Measurements from ENCODE around the gene CXCL16. TPM values are rescaled to one million over a fixed set of nuclear protein-coding genes. Genes with fewer than 3 reads are reported as not detected.

Gene CXCL16
- total and polyA plus RNA-seq, 2 of the 13 experiments (the other 11 are each of a cell fraction or from before 2014, with no cell fraction given): 9.4 to 101 TPM

DNA sequence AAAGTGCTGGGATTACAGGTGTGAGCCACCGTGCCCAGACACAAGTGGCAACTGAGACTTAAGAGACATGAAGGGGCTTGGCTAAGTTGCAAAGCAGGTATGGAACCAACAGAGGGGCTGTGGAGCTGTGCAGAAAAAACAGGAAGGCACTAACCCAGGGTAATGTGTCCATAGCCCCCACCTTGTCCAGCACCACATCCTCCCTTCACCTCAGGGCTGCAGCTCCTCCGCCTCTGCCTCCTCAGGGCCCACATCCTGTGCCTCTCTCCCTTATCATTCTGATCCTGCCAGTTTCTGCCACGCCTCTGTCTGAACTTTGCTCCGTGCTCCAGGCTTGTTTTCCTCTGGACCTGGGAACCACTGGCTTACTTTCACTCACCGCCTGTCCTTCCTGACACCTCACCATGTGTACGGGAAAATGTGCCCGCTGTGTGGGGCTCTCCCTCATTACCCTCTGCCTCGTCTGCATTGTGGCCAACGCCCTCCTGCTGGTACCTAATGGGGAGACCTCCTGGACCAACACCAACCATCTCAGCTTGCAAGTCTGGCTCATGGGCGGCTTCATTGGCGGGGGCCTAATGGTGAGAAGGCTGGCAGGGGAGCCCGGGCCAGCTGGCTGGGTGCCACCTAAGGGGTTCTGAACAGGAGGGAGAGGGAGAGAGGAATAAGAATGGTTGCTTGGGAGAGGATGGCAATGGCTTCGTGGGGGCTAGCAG lies 31.9 kb upstream of the CXCL16 start, which contains the start of gene TM4SF5 (continued):
- TF ChIP-seq, protein P1, sequence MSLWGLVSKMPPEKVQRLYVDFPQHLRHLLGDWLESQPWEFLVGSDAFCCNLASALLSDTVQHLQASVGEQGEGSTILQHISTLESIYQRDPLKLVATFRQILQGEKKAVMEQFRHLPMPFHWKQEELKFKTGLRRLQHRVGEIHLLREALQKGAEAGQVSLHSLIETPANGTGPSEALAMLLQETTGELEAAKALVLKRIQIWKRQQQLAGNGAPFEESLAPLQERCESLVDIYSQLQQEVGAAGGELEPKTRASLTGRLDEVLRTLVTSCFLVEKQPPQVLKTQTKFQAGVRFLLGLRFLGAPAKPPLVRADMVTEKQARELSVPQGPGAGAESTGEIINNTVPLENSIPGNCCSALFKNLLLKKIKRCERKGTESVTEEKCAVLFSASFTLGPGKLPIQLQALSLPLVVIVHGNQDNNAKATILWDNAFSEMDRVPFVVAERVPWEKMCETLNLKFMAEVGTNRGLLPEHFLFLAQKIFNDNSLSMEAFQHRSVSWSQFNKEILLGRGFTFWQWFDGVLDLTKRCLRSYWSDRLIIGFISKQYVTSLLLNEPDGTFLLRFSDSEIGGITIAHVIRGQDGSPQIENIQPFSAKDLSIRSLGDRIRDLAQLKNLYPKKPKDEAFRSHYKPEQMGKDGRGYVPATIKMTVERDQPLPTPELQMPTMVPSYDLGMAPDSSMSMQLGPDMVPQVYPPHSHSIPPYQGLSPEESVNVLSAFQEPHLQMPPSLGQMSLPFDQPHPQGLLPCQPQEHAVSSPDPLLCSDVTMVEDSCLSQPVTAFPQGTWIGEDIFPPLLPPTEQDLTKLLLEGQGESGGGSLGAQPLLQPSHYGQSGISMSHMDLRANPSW (CRISPR knock-in tag; IDR thresholded peaks at IDR 0.05; ENCODE audit: borderline replicate concordance): peak; percentile 71; the same call in 1 of the 2 replicates
- TF ChIP-seq ZNF24 (IDR thresholded peaks at IDR 0.05): no peak
- TF ChIP-seq NFE2 (CRISPR knock-in tag; IDR thresholded peaks at IDR 0.05): no peak
- TF ChIP-seq REXO4 (CRISPR knock-in tag; IDR thresholded peaks at IDR 0.05; ENCODE audit: borderline replicate concordance): no peak
- TF ChIP-seq KMT2B (CRISPR knock-in tag; IDR thresholded peaks at IDR 0.05): no peak
- TF ChIP-seq, protein P2, sequence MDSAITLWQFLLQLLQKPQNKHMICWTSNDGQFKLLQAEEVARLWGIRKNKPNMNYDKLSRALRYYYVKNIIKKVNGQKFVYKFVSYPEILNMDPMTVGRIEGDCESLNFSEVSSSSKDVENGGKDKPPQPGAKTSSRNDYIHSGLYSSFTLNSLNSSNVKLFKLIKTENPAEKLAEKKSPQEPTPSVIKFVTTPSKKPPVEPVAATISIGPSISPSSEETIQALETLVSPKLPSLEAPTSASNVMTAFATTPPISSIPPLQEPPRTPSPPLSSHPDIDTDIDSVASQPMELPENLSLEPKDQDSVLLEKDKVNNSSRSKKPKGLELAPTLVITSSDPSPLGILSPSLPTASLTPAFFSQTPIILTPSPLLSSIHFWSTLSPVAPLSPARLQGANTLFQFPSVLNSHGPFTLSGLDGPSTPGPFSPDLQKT (CRISPR knock-in tag; IDR thresholded peaks at IDR 0.05; ENCODE audit: borderline replicate concordance): no peak
- TF ChIP-seq, protein P3, sequence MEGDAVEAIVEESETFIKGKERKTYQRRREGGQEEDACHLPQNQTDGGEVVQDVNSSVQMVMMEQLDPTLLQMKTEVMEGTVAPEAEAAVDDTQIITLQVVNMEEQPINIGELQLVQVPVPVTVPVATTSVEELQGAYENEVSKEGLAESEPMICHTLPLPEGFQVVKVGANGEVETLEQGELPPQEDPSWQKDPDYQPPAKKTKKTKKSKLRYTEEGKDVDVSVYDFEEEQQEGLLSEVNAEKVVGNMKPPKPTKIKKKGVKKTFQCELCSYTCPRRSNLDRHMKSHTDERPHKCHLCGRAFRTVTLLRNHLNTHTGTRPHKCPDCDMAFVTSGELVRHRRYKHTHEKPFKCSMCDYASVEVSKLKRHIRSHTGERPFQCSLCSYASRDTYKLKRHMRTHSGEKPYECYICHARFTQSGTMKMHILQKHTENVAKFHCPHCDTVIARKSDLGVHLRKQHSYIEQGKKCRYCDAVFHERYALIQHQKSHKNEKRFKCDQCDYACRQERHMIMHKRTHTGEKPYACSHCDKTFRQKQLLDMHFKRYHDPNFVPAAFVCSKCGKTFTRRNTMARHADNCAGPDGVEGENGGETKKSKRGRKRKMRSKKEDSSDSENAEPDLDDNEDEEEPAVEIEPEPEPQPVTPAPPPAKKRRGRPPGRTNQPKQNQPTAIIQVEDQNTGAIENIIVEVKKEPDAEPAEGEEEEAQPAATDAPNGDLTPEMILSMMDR (CRISPR knock-in tag; IDR thresholded peaks at IDR 0.05): peak; percentile 41
- TF ChIP-seq NRL (CRISPR knock-in tag; IDR thresholded peaks at IDR 0.05; ENCODE audit: borderline replicate concordance): peak; percentile 51
- TF ChIP-seq ATF1 (CRISPR knock-in tag; IDR thresholded peaks at IDR 0.05): no peak
- TF ChIP-seq HNRNPUL1 (IDR thresholded peaks at IDR 0.05; ENCODE audit: low read depth, low read length): no peak
- peak; percentile 88; the same call in 1 of the 2 replicates for TF ChIP-seq SIN3A (IDR thresholded peaks at IDR 0.05; ENCODE audit: borderline replicate concordance, low read depth, low read length)
- no peak for TF ChIP-seq ZNF550 (CRISPR knock-in tag; IDR thresholded peaks at IDR 0.05; ENCODE audit: borderline replicate concordance)
- TF ChIP-seq TBX2 (CRISPR knock-in tag; IDR thresholded peaks at IDR 0.05; ENCODE audit: borderline replicate concordance): peak; percentile 97
- TF ChIP-seq ZNF20 (CRISPR knock-in tag; IDR thresholded peaks at IDR 0.05): no peak
- peak; percentile 68; the same call in 1 of the 2 replicates for TF ChIP-seq MEIS1 (CRISPR knock-in tag; IDR thresholded peaks at IDR 0.05; ENCODE audit: borderline replicate concordance)
- TF ChIP-seq, protein P4, sequence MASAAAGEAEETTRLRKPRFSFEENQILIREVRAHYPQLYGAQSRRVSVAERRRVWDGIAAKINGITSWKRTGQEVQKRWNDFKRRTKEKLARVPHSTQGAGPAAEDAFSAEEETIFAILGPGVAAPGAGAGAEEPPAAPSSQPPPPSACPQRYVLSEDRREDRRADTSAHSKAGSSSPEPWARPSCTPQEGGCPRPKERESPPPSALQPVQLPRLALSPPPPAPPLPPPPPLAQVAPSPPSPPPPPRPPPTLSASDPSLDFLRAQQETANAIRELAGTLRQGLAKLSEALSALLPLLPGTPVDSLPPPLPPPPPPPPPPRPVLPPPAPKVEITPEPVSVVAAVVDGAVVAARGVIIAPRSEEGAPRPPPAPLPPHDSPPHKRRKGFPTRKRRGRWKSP (CRISPR knock-in tag; IDR thresholded peaks at IDR 0.05): peak; percentile 61; the same call in 1 of the 2 replicates
- peak; percentile 60; the same call in 1 of the 2 replicates for TF ChIP-seq ZNF644 (CRISPR knock-in tag; IDR thresholded peaks at IDR 0.05; ENCODE audit: low read depth)
- TF ChIP-seq, protein P5, sequence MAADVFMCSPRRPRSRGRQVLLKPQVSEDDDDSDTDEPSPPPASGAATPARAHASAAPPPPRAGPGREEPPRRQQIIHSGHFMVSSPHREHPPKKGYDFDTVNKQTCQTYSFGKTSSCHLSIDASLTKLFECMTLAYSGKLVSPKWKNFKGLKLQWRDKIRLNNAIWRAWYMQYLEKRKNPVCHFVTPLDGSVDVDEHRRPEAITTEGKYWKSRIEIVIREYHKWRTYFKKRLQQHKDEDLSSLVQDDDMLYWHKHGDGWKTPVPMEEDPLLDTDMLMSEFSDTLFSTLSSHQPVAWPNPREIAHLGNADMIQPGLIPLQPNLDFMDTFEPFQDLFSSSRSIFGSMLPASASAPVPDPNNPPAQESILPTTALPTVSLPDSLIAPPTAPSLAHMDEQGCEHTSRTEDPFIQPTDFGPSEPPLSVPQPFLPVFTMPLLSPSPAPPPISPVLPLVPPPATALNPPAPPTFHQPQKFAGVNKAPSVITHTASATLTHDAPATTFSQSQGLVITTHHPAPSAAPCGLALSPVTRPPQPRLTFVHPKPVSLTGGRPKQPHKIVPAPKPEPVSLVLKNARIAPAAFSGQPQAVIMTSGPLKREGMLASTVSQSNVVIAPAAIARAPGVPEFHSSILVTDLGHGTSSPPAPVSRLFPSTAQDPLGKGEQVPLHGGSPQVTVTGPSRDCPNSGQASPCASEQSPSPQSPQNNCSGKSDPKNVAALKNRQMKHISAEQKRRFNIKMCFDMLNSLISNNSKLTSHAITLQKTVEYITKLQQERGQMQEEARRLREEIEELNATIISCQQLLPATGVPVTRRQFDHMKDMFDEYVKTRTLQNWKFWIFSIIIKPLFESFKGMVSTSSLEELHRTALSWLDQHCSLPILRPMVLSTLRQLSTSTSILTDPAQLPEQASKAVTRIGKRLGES (CRISPR knock-in tag; IDR thresholded peaks at IDR 0.05; ENCODE audit: borderline replicate concordance): no peak
- peak; percentile 45; the same call in 1 of the 2 replicates for TF ChIP-seq SIX4 (CRISPR knock-in tag; IDR thresholded peaks at IDR 0.05)

Data from HepG2 (cell line).